Suprapubic skin (tissue), 3 donors: ENCODE data around the gene CAPN11.

ENCODE experiments used
- CTCF ChIP-seq, 2 donors: fragments of 200-600 bp in 1 of 2; fragments of 450-650 bp in 1 of 2; sonication (generic) in 1 of 2; IDR thresholded peaks; one replicate each; pipeline ENCODE4 v1.5.1; 2016 to 2019; ENCODE audit warnings: antibody characterized with exemption in 2 of 2, mild to moderate bottlenecking in 1 of 2, moderate library complexity in 1 of 2
- EP300 ChIP-seq: sonication (generic); formaldehyde crosslinking; IDR thresholded peaks from one replicate; pipeline ENCODE4 v1.6.1; 2017; ENCODE audit warnings: antibody characterized with exemption
- POLR2A ChIP-seq, 2 donors: fragments of 450-650 bp; IDR thresholded peaks; one replicate each; pipeline ENCODE4 v1.6.1; 2017; ENCODE audit warnings: antibody characterized with exemption in 2 of 2, mild to moderate bottlenecking in 2 of 2, moderate library complexity in 2 of 2

DNA sequence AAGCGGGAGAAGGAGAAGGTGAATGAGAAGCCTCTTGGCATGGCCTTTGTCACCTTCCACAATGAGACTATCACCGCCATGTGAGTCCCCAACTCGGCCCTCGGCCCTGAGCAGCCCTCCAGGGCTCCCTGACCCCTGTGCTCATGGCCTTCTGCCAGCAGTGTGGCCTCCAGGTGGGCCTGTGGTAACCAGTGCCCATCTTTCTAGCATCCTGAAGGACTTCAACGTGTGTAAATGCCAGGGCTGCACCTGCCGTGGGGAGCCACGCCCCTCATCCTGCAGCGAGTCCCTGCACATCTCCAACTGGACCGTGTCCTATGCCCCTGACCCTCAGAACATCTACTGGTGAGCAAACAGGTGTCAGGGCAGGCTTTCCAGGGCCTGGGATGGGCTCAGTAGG lies 10.3 kb upstream of the CAPN11 start:
- TF ChIP-seq POLR2A (IDR thresholded peaks at IDR 0.05) (no peak), CTCF (IDR thresholded peaks at IDR 0.05) (no peak), EP300 (no peak)
